Erythroblast (primary cell): ENCODE results near the gene SLIT1.

Source experiments
- GATA1 ChIP-seq: IDR thresholded peaks from 2 replicates; pipeline ENCODE4 v1.6.1; 2011; ENCODE audit warnings: low read depth, mild to moderate bottlenecking, control low read depth, low read length, moderate library complexity
- POLR2A ChIP-seq: IDR thresholded peaks from 2 replicates; pipeline ENCODE4 v1.6.1; 2011; ENCODE audit warnings: mild to moderate bottlenecking, low read length

DNA sequence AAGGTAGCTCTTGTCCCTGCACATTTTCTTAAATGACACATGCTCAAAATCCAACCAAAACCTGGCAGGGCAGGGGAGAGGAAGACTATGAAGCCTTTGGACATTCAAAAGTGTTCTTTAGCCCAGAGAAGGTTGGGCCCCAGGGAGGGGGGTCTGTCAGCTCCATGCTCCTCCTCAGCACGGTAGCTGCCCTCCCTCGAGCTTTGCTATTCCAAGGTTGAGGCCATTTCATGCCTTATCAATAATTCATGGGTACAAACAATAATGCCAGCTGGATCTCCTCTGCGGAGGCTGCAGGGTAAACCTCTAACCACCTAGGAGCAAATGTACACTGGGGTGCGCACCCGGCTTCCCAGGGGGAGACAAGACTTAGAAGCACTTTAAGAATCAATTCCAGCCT lies 61.5 kb downstream of the SLIT1 start:
- TF ChIP-seq POLR2A (no peak), GATA1 (no peak)
